GM19240 (cell line): ENCODE results near the gene OR12D1.
"Not testable (repeated sequence)": the region's sequence is repeated elsewhere in the genome, so short reads cannot be mapped to it uniquely, and the experiment has no call there.

Experiments used
- DNase-seq: peaks from one replicate; pipeline ENCODE4 v3.0.0; 2011; ENCODE audit warnings: low spot score; ENCODE audit not compliant: insufficient read length

OR12D1 gene

DNA sequence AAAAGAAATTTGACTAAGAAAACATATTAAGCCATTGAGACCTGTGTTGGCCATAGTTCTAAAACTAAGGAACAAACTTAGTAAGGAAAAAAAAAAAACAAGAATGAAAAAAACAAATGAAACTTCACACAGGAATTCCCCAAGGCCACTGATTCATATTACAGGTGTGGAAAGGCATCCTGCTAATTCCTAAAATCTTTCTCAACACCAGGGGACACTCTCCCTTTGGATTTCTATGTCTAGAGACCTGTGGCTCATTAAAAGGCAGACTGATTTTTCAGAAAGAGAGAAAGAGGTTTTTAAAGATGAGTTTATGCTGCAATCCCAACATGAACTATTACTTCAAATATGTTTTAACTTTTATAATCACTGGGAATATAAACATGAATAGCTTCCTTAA lies at the start of gene OR12D1:
Gene OR12D1 (plus strand): TSS at position 341 of the 400 bp plus-strand sequence.
- no peak for DNase-seq

DNA sequence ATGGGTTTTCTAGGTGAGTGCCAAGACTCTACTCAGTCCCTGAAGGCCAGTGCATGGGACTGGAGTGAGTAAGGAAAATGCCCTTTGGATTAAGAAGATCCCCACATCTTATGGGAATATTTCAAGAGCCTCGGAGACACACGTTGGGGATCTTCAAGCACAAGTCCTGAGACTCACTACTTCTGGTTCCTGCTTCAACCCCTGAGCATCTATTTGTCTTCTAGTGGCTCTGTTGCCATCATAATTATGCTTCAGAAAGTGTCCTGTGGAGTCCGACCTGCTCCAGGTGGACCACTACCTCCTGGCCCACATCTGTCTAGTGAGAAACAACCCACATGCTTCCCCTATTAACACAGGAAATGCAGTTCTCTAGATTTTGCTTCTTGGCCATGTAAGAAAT lies 46.0 kb upstream of the OR12D1 start, which contains the start of gene OR5V1:
Gene OR5V1 (minus strand): TSS at position 101 of the 400 bp plus-strand sequence. CDS start 12,670 bp downstream, outside the sequence.
- DNase-seq, result no peak

DNA sequence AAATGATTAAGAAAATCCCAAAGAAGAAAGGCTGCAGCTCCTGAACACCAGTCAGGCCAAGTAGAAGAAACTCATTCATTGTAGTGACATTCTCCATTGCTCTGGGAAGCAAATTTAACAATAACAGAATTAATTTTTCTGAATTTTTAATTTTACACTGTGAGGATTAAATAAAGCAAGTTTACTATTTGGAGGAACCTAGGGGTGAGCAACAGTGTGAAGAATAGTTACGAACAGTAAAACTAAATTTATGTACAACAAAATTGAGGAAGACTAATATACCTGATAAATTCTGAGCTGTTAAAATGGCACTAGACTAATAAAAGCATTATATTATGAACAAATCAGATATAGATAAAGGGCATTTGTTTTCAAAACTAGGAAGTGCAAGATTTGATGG lies 39.5 kb upstream of the OR12D1 start, which contains the start of gene OR12D3:
Gene OR12D3 (minus strand): TSS at position 101 of the 400 bp plus-strand sequence. CDS start 4 bp downstream, at position 97.
- DNase-seq, result no peak

DNA sequence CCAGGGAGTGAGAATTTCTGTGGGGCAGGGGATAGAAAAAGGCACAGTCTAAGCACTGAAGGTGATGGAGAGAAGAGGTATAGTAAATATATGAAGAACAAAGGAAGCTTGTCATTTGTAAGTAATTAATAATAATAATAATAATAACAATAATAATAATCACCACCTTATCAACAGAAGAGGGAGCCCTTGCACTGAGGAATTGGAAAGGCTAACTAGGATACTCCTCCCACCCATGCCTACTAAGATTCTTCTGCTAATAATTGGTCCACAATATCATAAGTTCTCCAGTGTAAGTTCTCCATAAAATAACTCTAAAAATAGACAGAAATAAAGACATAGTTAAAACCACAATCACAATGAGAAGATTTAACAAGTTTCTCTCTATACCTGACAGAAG lies 38.7 kb upstream of the OR12D1 start:
- DNase-seq, result no peak

DNA sequence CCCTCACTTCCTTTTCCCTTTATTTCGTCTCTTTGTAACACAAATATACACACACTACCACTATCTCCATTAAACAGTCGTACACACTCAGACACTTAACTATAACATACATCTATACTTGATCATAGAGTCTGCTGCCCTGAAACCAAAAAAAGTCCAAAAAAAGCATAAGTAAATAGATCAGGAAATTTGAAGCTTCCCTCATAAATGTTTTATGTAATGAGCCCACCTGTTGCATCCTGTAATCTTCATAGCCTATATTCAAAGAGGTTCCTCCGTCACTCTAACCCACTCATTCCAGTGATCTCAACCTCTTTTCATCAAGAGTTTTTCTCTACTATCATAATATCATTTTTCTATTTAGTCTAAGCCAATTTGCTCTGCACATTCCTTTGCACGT lies 26.2 kb upstream of the OR12D1 start:
- no peak for DNase-seq

DNA sequence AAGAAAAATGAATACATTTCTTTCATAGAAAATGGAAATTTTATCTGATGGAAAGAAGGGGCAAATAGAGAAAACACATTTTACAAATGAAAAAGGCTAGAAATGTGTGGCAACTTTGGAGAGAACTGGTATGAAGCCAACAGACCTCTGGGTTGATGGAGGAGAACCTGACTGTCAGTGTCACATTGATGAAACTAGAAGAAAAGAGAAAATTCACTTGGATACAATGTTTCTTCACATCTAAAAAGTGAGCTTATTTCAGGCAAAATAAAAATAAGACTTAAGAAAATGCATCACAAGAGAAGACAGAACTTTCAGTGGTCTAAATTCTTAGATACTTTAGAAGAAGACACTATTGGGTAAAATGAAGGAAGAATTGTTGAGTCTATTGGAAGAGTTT lies 19.4 kb upstream of the OR12D1 start, which contains the start of gene OR12D2:
Gene OR12D2 (plus strand): TSS at position 301 of the 400 bp plus-strand sequence. CDS start 1,069 bp downstream, outside the sequence.
- DNase-seq, result no peak

DNA sequence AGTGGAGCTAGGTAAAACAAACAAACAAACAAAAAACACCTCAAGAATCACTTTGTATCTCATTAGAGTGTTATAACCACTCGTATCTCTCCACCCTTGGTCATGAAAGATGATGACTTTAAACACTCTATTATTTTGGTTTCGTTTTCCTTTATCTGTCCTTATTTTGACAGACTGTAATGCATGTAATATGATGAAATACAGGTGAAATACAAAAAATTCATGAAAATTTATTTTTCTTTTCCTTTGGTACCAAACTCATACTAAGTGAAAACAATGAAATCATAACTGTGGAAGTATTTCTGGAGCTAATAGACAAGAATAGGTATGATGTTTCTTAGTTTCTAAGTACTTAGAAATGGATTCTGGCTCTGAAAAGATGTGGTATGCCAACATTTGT lies 15.2 kb upstream of the OR12D1 start:
- DNase-seq, result no peak

DNA sequence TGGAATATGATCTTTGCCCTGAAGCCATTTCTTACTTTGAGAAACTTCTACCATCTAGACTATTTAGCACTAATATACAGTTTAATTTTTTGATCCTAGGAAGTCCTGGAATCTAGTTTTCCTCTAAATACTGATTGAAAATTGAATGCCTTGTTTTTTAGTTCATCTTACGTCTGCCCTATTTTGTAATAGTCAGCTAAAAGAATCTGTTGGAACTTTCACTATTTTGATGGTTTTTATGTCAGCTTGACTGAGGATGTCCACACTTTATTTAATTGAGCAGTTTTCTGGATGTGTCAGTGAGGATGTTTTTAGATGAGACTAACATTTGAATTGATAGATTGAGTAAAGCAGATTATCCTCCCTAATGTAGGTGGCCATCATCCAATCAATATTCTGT lies 10.9 kb upstream of the OR12D1 start:
- DNase-seq, result no peak

DNA sequence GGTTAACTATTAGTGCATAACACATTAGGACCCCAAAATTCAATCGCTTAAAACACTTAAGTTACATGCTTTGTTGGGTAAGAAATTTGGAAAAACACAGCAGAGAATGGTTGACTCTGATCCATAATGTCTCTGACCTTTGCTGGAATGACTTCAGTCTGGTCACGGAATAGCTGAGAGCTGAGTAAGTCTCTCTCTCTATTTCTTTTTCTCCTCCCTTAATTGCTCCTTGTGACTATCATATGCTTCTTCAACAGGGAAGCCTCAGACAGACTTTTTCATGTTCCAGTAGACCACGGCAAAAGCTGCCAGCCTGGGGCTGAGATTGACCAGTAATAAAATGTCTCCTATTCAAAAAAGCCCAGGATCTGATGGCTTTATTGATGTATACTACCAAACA lies 4.8 kb downstream of the OR12D1 start:
- no peak for DNase-seq

DNA sequence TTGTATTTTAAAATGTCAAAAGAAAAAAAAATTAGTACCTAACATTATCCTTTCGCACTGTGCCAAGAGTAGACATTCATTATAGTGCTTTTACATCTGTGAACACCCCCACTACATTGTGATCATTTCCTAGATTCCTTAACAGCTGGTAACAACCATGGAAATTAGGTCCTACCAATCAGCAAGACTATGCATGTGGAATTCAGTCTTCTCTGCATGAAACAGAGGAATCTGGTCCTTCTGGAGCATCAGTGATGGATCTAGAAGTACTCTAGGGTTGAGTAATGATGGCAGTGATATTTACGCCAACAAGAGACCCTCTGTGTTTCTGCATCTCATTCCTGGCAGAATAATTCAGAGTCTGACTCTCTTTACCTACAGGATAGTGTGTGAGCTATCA lies 9.4 kb downstream of the OR12D1 start:
- no peak for DNase-seq

DNA sequence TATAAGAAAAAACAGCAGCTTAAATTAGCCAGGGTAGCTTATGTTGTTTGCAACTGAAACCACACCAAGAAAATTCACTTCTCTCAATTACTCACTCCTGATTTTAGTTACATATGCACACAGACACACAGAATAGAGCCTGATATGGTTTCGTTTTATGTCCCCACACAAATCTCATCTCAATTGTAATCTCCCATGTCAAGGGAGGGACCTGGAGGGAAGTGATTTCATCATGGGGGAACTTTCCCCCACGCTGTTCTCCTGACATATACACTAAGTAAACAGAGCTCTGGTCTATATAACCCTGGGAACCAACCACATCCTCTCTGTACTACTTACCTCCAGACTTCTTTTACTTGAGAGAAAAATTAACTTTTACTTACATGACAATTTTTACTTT lies 9.8 kb downstream of the OR12D1 start:
- DNase-seq, result no peak

DNA sequence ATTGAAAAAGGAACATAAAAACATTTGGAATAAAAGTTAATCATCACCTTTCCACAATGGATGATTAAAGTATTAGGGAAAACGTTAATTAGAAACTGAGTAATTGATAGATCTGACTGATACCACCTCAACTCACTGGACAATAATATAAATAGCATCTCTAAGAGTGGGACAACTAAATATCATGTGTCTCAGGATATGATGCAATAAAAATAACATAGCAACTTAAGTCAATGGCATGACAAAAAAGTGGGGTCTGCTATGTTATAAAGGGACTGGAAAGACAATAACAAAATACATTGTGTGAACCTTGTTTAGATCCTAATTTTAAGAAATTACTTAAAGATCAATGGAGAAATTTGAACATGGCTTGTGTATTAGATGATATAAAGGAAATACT lies 10.3 kb downstream of the OR12D1 start:
- no peak for DNase-seq

DNA sequence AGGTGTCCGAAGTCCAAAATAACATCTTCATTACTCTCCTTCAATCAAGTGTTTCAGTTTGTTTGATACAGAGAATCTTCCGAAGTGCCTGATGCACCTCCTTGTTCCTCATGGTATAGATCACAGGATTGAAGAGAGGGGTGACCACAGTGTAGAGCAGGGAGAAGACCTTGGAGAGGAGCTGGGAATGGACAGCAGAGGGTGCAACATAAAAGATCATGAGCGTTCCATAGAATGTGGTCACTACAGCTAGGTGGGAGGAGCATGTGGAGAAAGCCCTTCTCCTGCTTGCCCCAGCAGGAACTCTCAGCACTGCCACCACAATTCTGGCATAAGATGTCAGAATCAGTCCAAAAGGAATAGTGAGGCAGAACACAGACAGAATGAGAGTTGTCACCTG lies 11.9 kb downstream of the OR12D1 start:
- DNase-seq, result no peak

DNA sequence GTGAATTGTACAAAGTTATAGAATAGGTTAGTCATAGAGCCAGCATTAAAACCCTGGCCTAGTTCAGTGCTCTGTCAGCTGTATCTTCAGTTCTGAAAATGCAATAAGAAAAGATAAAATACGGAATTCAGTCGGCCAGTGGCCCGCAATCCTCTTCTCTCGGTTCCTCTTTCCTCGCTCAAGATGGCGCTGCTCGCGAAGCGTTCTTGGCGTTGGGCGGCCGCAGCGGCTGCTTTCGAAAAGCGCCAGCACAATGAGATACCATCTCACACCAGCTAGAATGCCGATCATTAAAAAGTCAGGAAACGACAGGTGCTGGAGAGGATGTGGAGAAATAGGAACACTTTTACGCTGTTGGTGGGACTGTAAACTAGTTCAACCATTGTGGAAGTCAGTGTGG lies 22.0 kb downstream of the OR12D1 start:
- not testable (repeated sequence) for DNase-seq

DNA sequence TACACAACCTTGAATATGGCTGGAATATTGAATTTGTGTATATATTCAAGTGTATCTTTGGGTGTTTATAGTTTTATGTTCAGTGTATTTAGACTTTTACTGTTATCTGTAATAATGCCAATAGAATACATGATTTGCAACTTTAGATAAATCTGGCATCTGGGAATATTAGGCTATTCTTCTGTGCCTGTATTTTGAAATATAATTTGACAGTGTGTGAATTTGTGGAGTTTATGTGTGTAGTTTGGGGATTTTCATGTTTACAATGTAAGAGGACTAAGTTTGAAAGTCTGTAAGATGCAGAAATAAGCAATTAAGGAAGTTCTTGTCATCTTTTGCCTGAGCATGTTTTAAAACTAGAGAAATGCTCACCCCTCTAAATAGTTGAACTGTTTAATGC lies 24.3 kb downstream of the OR12D1 start, which contains the start of gene OR10C1:
Gene OR10C1 (plus strand): TSS at position 301 of the 400 bp plus-strand sequence. CDS start 710 bp downstream, outside the sequence.
- DNase-seq, result no peak

DNA sequence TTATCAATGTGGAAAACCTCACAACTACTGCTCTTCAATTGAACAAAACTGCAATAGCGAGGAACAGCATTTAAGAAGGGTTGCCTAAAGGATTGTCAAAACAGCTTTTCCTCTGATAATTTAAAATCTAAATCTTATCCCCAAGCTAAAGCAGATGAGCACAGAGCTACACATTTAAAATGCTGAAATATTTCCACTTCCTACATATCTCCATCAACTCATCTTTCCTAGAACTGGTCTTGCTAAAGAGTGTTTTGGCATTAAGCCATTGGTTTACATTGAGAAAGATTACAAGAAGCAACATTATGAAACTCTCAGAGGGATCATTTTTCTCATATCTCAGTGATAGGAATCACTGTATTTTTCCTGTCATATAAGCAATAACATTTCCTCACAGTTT lies 28.0 kb downstream of the OR12D1 start:
- DNase-seq, result no peak

DNA sequence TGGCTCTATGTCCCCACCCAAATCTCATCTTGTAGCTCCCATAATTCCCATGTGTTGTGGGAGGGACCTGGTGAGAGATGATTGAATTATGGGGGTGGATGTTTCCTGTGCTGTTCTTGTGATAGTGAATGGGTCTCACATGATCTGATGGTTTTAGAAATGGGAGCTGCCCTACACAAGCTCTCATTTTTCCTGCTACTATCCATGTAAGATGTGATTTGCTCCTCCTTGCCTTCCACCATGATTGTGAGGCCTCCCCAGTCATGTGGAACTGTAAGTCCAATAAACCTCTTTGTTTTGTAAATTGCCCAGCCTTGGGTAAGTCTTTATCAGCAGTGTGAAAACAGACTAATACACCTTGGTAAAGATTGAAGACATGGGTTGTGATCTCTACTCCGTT lies 29.3 kb downstream of the OR12D1 start:
- not testable (repeated sequence) for DNase-seq

DNA sequence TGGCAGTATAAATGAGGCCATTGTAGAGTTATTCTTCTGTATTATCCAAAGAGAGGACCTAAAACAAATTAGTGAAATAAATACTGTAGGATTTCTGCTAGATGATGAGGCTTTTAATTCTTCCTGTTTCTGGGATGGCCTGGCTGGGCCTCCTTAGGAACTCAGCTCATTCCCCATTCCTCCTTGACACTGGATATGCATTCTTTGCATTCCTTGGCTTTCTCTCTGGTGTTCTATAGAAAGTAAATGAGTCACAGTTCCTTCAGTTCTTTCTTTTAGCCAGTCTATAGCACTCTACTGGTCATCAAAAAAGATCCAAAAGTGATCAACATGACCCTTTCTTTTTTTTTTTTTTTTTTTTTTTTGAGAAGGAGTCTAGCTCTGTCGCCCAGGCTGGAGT lies 32.9 kb downstream of the OR12D1 start:
- no peak for DNase-seq

DNA sequence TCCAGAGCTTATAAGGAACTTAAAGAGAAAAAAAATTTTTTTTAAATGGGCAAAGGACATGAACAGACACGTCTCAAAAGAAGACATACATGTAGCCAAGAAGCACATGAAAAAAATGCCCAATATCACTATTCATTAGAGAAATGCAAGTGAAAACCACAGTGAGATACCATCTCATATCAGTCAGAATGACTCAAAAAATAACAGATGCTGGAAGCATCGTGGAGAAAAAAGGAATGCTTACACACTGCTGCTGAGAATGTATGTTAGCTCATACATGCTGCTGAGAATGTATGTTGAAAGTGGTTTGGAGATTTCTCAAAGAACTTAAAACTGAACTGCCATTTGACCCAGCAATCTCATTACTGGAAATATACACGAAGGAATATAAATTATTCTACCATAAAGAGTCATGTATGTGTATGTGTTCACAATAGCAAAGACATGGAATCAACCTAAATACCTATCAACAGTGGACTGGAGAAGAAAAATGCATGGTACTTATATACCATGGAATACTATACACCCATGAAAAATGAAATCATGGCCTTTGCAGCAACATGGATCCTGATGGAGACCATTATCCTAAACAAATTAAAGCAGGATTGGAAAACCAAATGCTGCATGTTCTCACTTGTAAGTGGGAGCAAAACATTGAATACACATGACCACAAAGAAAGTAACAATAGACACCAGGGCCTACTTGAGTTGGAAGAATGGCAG lies 36.9 kb downstream of the OR12D1 start:
- no peak for DNase-seq

DNA sequence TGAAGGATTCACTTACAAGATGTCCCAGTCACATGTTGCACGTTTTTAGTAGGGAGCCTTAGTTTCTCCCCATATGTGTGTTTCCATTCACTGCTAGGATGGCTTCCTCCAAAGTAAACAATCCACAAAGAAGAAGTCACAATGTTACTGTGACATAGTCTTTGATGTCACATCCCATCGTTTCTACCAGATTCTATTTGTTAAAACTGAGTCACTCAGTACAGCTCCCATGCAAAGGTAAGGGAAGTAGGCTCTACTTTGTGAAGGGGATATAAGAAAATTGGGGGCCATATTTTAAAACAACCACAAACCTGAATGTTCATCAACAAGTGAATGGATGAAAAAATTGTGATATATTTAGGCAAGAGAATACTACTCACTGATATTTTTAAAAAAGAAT lies 42.2 kb downstream of the OR12D1 start, which contains the start of the genes OR11A1 and OR2H1:
Gene OR11A1 (minus strand): TSS at position 101 of the 400 bp plus-strand sequence. CDS start 29,430 bp downstream, outside the sequence.
Gene OR2H1 (plus strand): TSS at position 185 of the 400 bp plus-strand sequence. CDS start 4,615 bp downstream, outside the sequence.
- DNase-seq, result no peak

DNA sequence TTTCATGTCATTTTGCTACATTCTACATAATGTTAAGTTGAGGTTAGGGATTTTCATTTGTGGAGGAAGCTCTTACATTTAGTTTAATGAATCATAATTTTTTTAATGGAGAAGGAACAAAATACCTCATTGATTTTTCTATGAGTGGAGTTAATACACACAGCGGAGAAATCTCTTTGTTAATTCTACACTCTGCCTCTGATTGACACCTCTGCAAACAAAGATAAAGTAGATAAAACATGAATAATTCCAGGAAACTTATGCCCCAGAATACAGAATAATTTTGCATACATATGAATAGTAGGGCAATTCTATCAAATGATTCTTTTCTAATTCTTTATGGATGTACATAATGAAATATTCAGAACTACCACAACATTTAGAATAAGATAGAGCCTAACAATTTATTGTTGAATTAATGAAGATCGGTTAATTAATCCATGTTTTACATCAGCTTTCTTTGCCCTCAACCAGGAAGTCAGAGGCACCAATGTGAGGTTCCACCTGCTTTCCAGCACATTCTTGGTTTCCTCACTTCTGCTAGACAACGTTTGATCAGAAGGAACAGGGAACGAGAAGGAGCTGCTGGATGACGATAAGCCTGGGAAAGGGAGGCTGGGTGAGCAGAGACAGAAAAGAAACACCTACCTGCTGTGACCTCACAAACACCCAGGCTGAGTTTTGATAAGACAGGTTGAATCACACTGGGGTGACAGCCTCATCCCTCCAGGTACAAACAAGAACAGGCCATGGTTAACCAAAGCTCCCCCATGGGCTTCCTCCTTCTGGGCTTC lies 46.5 kb downstream of the OR12D1 start:
- no peak for DNase-seq

DNA sequence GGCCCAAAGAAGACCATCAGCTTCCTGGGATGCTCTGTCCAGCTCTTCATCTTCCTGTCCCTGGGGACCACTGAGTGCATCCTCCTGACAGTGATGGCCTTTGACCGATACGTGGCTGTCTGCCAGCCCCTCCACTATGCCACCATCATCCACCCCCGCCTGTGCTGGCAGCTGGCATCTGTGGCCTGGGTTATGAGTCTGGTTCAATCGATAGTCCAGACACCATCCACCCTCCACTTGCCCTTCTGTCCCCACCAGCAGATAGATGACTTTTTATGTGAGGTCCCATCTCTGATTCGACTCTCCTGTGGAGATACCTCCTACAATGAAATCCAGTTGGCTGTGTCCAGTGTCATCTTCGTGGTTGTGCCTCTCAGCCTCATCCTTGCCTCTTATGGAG lies 47.3 kb downstream of the OR12D1 start:
- no peak for DNase-seq
